Measurements from ENCODE around the gene SPRR4. TPM values are rescaled to one million over a fixed set of nuclear protein-coding genes. Genes with fewer than 3 reads are reported as not detected.

SPRR4 gene
- total and polyA plus RNA-seq, 2 donors (not counting 3 experiments of a cell fraction or from before 2014, with no cell fraction given): not detected

GRCh38 chr1:152976688-152977087 lies 6.2 kb downstream of the SPRR4 start:
- Histone ChIP-seq H3K79me2 (ENCODE audit: control insufficient read depth, insufficient read depth, low read length) (no peaks in the 10 kb centered on the region), H3K27me3 (ENCODE audit: control insufficient read depth in 2 of 2, insufficient read depth in 2 of 2, low read length in 2 of 2) (no peaks in the 10 kb centered on the region), H4K20me1 (replicated peaks; ENCODE audit: control insufficient read depth, extremely low read depth, insufficient read depth, low read length) (no peaks in the 10 kb centered on the region), H3K9ac (replicated peaks; ENCODE audit: extremely low read depth, insufficient read depth, low read length) (no peak overlapping the region), H3K27ac (ENCODE audit: insufficient read depth, low read depth, low read length) (no peak overlapping the region), H3K9me1 (replicated peaks; ENCODE audit: control insufficient read depth, extremely low read depth, insufficient read depth, low read length) (no peaks in the 10 kb centered on the region), H3K9me3 (replicated peaks; ENCODE audit: control insufficient read depth, insufficient read depth, low read length) (no peaks in the 10 kb centered on the region), H3K36me3 (ENCODE audit: control insufficient read depth in 2 of 2, extremely low read depth in 1 of 2, insufficient read depth in 2 of 2, low read length in 2 of 2) (no peaks in the 10 kb centered on the region), H3K4me2 (ENCODE audit: insufficient read depth, low read length) (no peak overlapping the region), H3K4me3 (replicated peaks in 1 of 3; ENCODE audit: insufficient read depth in 1 of 3, low read depth in 1 of 3, low read length in 3 of 3) (no peak overlapping the region), H3K4me1 (ENCODE audit: control insufficient read depth, extremely low read depth, insufficient read depth, low read length) (no peaks in the 10 kb centered on the region), H2AFZ (ENCODE audit: low read depth, low read length) (no peak overlapping the region)
- dilution Hi-C loops (cut with MboI; ENCODE audit: extremely low pct_ligation_motif_present, low sequenced_read_pairs): no loop called here
- TF ChIP-seq GATA2 (IDR thresholded peaks at IDR 0.05; ENCODE audit: insufficient read depth, insufficient read length, low read depth, low read length): no peak
- no peak for TF ChIP-seq EZH2 (IDR thresholded peaks at IDR 0.05; ENCODE audit: borderline replicate concordance, low read depth, low read length, severe bottlenecking)
- TF ChIP-seq MYC (IDR thresholded peaks at IDR 0.05; ENCODE audit: low read depth, low read length): no peak
- TF ChIP-seq JUN (IDR thresholded peaks at IDR 0.05; ENCODE audit: borderline replicate concordance, insufficient read depth, insufficient read length, low read depth): no peak
- no peak for TF ChIP-seq CTCF (IDR thresholded peaks at IDR 0.05; ENCODE audit: extremely low read depth in 1 of 2, insufficient read depth in 1 of 2, low read depth in 1 of 2, low read length in 2 of 2)
- no peak for TF ChIP-seq MAX (IDR thresholded peaks at IDR 0.05; ENCODE audit: insufficient read depth, insufficient read length)
- TF ChIP-seq POLR2AphosphoS5 (IDR thresholded peaks at IDR 0.05; ENCODE audit: insufficient read depth, low read depth, low read length): no peak
- TF ChIP-seq POLR2A (IDR thresholded peaks at IDR 0.05; ENCODE audit: low read depth, low read length): no peak
- TF ChIP-seq FOS (IDR thresholded peaks at IDR 0.05; ENCODE audit: borderline replicate concordance, insufficient read depth, low read length): no peak
- ChIA-PET CTCF (no interaction called here), POLR2A (no interaction called here)
- BruUV-seq (replicated peaks): no TSS peak
- no peak for FAIRE-seq
- DNase-seq (ENCODE audit: low read depth, low spot score): no peak
- intact Hi-C loops (cut with micrococcal nuclease): no loop called here
